Amygdala (tissue), 56 donors: ENCODE data around the gene TMEM232.
"Not testable (repeated sequence)": the region's sequence is repeated elsewhere in the genome, so short reads cannot be mapped to it uniquely, and the experiment has no call there.

ENCODE experiments used
- DNase-seq, 56 donors: peaks; one replicate each; lab custom pipeline; 2025; lab: John Stamatoyannopoulos, UW

The TMEM232 gene

DNA sequence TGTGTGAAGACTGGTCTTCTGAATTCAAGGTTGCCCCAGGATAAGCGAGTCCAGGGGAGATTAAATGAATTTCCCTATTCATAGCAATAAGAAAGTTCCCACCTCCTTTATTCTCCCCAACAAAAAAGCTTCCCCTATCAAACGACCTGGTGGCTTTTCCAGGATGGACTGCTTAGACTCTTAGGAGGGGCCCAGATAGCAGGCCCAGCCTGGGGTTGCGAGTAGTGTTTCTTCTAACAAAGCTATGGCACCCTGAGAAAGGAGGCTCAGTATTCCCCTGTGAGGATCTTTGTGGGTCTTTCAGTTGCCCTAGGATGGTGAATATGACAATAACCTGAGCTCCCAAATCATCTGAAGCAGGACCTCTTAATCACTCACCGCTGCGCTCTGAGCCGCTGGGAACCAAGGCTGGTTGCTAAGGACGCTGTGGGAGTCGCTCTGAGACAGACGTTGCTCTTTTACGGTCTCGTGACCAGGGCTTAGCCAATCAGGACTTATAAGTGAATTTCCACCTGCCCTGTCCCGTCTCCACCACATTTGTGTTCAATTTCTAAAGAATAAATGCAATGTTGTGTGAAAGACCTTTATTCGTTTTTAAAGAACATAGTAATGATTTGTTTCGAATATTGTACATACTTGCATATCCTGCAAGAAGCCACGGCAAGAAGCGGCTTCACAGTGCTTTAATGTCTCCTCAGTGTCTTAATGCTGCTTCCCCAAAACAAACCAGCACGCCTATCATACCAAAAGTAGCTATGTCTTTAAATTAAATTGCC, at the start of gene TMEM232:
Gene TMEM232 (minus strand): TSS at position 423 of the 776 bp plus-strand sequence. CDS start 59,319 bp downstream, outside the sequence.
- DNase-seq, result peak in 53 of 56 donors; percentile 10 to 87 (median 54)

DNA sequence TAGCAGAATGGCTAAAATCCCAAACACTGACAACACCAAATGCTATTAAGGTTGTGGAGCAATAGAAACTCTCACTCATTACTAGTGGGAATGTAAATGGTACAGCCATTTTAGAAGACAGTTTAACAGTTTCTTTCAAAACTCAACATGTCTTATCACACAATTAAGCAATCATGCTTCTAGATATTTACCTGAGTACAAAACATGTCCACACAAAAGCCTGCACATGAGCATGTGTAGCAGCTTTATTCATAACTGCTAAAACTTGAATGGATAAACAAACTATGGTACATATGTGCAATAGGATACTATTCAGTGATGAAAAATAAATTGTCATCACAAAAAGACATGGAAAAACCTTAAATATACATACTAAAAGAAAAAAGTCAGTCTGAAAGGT, 43.8 kb upstream of the TMEM232 start:
- DNase-seq, result no peak

DNA sequence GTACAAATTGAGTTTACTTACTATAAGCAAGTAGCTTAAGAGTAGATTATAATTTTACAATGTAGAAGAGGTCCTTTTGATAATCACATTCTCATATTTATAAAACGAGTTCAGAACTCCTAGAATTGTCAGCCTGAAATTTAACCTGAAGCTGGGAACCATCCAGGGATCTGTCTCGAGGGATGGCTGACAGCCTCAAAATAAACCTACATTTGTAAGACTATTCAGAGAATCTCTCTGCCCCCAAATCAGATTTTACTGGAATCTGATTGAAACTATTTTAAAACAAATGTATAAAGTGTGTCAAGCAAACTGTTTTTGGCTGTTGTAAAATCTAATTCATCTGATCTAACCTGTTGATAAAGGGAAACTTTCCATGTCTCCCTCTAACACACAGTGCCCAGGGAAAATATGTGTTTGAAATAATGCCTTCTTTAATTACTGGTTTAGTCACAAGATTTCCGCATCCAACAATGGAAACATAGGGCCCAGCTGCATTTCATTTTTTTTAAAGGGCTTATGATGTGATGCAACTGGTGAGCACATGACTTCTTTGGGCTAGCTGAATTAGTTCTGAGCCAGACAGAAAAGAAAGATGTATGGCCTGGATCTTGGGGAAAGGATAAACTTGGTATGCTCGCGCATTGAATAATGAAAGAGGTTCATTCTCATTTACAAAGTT, 42.7 kb upstream of the TMEM232 start:
- DNase-seq, result no peak

DNA sequence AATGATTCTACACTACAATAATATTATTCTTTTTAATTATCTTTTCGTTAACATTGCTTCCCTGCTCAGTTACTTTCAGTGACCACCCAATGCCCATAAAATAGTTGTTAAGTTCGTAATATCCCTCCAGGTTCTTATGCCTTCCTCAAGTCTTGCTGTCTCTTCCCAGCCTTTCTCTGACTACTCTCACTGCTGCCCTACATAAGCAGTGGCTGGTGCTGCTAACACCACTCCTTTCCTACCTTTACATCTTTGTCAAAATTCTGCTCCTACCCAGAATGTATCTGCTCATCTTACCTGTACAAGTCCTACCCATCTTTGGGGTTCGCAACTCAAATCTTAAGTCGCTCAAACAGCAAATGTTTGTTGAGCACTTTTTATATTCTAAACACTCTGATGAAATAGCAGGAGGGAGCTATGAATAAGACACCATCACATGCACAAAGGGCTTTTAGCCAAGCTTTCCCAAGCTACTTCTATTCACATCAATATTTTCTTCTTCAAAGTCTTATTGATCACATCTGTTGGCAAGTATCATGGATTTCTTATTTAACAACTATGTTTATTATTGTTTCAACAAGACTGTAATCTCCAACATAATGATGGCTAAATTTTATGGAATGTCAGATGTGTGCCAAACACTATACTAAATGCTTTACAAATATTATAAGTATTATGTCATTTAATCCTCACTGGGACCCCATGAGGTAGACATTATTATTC, 41.8 kb upstream of the TMEM232 start:
- DNase-seq, result no peak

DNA sequence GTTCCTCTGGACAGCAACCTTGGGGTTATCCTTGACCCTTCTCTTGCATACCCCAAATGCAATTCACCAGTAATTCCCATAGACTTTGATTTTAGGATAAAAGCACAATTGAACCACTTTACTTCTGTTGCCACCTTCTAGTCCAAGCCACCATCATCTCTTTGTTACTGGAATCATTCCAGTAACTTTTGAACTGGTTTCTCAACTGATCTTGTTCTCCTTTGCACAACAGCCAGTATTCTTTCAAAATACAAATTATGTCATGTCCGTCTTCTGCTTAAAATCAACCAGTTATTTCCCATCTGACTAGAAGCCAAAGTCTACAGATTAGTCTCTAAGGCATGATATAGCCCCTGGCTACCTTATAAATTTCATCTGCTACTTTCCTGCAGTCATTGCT, 33.7 kb upstream of the TMEM232 start:
- no peak for DNase-seq

DNA sequence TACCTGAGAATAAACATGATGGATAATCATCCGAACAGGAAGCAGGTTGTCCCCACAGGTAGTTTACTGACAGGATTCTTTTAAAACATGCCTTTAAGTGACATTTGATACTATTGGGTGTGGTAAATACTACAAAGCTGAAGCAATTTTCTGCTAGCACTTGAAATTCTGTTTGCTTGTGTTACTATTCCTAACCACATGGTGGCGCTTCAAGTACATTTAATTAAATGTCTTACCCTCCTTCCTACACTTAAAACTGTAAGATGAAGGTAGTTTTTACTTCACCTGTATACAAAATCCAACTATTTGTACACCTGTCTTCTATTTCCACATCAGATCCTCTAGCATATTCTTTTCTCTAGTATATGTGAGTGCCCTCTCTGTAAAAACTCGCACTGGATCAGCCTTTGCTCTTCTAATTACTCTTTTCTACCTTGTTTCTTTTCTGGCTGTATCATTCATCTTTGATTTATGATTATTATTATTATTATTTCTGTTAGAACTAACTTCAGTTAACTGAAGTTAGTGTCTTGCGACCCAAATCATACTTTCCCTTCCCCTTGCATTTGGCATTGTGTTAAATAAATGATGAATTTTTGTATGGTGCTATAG, 30.8 kb upstream of the TMEM232 start:
- DNase-seq, result no peak

DNA sequence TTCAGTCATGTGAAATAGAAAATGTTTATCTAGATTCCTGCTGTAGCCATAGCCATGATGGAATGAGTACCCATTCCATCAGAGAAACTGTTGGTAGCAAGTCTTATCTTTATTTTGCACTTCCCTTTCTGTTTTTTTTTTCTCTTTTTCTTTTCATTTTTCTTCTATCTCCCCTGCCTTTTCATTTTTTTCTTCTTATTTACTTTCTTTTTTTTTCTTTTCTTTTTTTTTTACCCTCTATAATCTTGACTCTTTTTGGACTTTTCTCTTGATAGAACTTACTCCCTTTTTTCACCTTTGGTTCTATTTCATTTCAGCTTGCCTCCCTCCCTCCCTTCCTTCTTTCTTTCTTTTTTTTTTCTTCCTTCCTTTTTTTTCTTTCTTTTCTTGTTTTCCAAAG, 27.7 kb upstream of the TMEM232 start:
- no peak for DNase-seq

DNA sequence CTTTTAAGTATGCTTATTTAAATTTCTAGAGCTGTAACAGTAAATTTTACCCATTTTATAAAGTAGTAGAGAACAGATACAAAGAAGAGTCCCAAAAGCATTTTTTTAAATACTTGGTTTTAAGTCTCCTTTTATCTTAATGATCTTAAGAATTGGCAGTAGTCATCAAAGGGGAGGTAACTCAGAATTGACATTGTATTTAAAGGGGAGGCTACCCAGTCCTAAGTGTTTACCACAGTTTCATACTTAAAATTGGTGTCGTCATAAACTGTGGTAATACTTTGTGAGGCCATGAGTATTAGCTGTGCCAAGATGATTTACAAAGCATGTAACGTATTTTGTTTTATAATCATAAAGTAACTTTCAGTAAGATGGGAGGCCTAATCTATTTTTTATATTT, 27.1 kb upstream of the TMEM232 start:
- DNase-seq, result no peak

DNA sequence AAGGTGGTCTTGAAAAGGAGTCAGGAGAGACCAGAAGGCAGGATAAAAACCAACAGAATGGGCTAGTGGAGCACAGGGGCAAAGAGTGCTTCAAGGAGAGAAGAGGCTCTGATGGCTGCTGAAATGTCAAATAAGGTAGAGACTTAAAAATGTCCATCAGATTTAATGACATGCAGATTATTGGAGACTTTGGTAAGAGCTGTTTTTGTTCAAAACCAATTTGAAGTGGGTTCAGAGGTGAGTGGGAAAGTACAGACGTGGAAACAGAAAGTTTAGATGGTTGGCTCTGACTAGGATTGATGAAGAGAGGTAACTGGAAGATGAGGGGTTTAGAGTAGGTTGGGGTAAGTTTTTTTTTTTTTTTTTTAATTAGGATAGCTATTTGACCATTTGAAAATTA, 26.5 kb upstream of the TMEM232 start:
- DNase-seq, result no peak

DNA sequence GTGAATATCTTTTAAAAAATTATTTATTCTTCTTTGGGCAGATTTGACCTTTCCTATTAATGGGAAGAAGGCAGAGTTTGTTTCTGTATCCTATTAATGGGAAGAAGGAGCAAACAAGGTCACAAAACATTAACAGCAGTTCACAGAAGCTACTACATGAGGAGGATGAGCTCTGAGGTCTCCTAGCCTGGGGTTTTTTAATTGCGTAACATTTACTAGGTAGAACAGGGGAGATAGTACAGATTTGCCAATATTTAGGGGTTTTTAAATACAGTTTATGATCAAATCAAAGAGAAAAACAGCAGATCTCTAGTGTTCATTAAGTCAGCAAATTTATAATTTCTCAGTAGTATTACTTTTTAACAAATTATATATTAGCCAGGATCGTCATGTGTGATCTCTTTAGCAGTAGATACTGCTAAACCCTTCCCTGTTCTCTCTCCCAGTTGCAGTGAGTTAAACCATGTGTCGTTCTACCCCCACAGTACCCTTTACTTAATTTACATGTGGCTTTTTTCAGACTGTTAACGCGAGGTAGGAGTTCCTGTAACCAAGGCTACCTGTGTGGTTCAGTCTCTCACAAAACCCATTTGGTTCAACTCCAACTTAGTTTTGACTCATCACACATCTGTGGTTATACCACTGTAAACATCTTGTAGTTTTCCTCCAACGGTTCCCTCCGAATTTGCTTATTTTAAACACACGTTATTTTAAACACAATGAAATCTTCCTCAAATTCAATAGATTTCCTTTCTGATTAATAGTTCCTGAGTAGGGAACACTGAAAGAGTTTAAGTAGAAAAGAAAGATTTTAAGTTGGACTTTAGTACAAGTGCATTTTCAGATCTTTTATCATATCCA, 25.7 kb upstream of the TMEM232 start:
- DNase-seq, result no peak

DNA sequence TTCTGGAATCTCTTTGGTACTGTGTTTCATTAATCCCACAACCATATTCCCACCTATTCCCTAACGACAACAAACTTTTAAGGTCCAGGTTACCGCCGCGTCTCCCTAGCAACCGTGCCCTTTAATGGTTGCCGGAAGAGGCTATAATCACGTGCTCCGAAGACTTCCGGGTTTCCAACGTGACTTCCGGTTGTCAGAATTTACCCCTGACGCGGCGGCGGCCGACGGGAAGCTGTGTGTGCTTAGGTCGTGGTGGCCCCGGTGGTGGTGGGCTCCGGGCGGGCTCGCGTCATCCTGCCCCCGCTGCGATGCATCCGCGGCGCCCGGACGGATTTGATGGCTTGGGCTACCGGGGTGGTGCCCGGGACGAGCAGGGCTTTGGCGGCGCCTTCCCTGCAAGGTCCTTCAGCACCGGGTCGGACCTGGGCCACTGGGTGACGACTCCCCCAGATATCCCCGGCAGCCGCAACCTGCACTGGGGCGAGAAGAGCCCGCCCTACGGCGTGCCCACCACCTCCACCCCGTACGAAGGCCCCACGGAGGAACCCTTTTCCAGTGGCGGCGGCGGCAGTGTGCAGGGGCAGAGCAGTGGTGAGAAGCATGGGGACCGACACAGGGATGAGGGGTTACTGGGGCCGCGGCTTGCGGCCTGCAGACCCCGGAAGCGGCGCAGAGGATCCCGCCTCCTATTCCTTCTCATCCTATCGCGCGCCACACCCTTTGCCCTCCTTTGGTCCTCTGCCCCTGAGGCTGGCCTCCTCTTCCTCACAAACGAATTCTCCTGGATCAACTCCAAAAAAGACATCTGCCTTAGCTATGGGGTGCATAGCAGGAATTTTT, 12.6 kb upstream of the TMEM232 start, which contains the start of gene SLC25A46:
Gene SLC25A46 (plus strand): TSS at position 196 of the 840 bp plus-strand sequence. CDS start 113 bp downstream, at position 309.
- peak; percentile 22 to 94 (median 80) for DNase-seq

DNA sequence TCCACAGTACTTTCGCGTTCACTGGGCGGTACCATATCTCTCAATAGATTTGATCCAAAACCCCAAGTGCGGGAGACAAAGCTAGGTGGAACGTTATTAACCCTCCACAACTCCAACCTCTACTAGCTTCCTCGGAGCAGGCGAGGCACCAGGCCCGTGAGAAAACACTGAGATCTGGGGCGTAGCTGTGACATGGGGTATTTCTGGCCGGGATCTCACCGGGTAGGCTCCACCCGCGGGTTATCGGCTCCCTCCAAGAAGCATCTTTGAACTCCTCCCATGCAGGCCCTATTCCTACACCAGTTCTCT, 12.0 kb upstream of the TMEM232 start:
- DNase-seq, result peak in 13 of 56 donors; percentile 32 to 62 (median 49)

DNA sequence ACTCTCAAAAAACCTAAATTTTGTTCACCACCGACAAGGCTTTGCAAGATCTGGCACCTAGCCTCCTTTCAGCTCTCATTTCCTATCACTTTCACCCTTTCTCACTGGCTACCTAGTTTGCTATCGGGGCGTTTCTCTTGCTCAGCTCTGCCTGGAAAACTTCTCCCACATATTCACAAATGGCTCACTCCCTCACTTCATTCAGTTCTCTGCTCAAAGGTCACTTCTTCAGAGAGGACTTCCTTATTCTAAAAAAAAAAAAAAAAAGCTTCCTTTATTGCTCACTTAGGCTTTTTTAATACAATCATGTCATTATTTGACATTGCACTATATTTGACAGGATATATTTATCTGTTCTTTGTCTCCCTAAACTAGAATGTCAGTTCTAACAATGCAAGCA, 10.3 kb upstream of the TMEM232 start:
- no peak for DNase-seq

DNA sequence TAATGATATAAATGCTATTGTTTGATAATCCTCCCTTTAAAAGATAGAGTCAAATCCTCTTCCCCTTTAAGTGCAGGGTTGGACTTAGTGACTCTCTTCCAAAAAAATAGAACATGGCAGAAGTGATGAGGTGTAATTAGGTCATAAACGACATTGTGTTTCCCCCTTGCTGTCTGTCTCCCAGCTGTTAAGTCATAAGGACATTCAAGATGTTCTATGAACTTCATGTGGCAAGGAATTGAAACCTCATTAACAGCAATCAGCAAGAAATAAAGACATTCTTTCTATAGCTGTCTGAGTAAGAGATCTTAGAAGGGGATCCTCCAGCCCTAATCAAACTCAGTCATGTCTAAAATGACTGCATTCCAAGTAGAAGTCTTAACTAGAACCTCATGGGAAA, 9.1 kb upstream of the TMEM232 start:
- DNase-seq, result no peak

DNA sequence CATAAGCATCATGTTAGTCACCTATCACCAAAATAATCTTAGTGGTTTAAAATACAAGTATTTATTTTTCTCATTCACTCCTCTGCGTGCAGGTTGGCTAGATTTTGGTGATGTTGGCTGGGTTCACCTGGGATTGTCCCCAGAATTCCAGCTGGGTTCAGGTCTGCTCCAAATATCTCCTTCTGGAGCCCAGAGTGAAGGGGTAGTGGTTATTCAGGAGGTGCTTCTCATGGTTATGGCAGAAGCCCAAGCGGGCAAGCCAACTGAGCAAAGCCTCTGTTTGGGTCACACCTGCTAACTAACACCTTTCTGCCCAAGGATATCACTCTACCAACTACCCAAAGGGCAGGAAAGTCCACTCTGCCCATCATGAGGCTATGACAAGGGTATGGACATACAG, 7.6 kb upstream of the TMEM232 start:
- no peak for DNase-seq

DNA sequence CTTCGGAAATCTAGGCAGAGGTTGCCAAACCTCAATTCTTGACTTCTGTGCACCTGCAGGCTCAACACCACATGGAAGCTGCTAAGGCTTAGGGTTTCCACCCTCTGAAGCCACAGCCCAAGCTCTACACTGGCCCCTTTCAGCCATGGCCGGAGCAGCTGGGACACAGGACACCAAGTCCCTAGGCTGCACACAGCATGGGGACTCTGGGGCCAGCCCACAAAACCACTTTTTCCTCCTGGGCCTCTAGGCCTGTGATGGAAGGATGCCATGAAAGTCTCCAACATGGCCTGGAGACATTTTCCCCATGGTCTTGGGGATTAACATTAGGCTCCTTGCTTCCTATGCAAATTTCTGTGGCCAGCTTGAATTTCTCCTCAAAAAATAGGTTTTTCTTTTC, 5.0 kb upstream of the TMEM232 start:
- DNase-seq, result not testable (repeated sequence)

DNA sequence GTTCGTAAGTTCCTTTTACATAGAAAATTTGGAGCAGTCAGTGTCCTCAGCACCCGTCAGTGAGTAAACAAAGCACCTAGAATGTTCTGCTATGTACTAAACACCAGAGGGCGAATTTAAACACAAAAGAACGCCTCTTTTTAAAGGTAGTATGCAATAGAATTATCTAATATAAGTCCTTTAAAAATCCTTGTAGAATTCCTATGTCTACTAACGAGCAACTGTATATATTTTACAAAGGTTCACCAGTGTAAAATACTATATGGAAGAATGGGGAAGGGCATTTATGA, 499 bp upstream of the TMEM232 start:
- DNase-seq, result no peak

DNA sequence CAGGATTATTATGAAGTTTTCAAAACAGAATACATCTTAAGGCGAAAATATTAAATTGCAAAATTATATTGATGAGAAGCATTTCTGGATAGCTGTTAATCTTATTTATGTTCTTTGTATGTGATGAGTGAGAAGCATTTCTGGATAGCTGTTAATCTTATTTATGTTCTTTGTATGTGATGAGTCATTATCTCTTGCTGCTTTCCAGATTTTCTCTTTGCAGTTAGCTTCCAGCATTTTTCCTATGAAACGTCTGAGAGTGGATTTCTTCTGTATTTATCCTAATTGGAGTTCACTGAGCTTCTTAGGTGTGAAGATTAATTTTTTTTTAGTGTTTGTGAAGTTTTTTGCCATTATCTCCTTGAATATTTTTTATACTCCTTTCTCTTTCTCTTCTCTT, 8.2 kb downstream of the TMEM232 start:
- no peak for DNase-seq
